ENCODE data around the gene URB1. TPM values are rescaled to one million over a fixed set of nuclear protein-coding genes. Genes with fewer than 3 reads are reported as not detected.

Gene URB1
- total RNA-seq, 1 experiment from 2014 or later, result 18.1 TPM

- DNase-seq (ENCODE audit: low read depth, low spot score) (no peak), ATAC-seq (no peak)
- no TSS peak for BruUV-seq (replicated peaks)
- TF ChIP-seq SIN3A (IDR thresholded peaks at IDR 0.05; ENCODE audit: borderline replicate concordance, insufficient read depth, low read depth, low read length) (no peak), POLR2AphosphoS5 (IDR thresholded peaks at IDR 0.05; ENCODE audit: low read depth, low read length) (no peak), TCF7L2 (IDR thresholded peaks at IDR 0.05; ENCODE audit: low read depth, low read length) (no peak), REST (IDR thresholded peaks at IDR 0.05; ENCODE audit: insufficient read depth in 1 of 2, low read depth in 2 of 2, low read length in 1 of 2) (no peak)
- Histone ChIP-seq H3K9me3 (ENCODE audit: control insufficient read depth, insufficient read depth, low read depth, low read length) (no peaks in the 10 kb centered on the region), H3K27me3 (ENCODE audit: control insufficient read depth, insufficient read depth, low read length) (no peaks in the 10 kb centered on the region), H3K4me1 (ENCODE audit: control insufficient read depth, insufficient read depth, low read length) (no peaks in the 10 kb centered on the region), H3K27ac (ENCODE audit: low read length) (no peak overlapping the region), H3K36me3 (ENCODE audit: control insufficient read depth, insufficient read depth, low read length) (peaks cover 13% of the 10 kb centered on the region), H3K4me3 (ENCODE audit: low read depth in 2 of 2, low read length in 2 of 2) (no peak overlapping the region)
- ChIA-PET CTCF (no interaction called here), POLR2A (no interaction called here)
- intact Hi-C loops (cut with micrococcal nuclease; ENCODE audit: unreplicated experiment), result no loop called here
- in situ Hi-C loops (cut with HindIII; ENCODE audit: low pct_unique_long_range_greater_than_20kb, low sequenced_read_pairs), result no loop called here
Measured at GRCh38 chr21:32364796-32365195, 28.0 kb downstream of the URB1 start.

GRCh38 chr21:32364387-32364786, 28.4 kb downstream of the URB1 start:
- Histone ChIP-seq H3K36me3 (ENCODE audit: control insufficient read depth, insufficient read depth, low read length) (peaks cover 15% of the 10 kb centered on the region), H3K4me1 (ENCODE audit: control insufficient read depth, insufficient read depth, low read length) (no peaks in the 10 kb centered on the region), H3K9me3 (ENCODE audit: control insufficient read depth, insufficient read depth, low read depth, low read length) (no peaks in the 10 kb centered on the region), H3K27ac (ENCODE audit: low read length) (no peak overlapping the region), H3K4me3 (ENCODE audit: low read depth in 2 of 2, low read length in 2 of 2) (no peak overlapping the region), H3K27me3 (ENCODE audit: control insufficient read depth, insufficient read depth, low read length) (no peaks in the 10 kb centered on the region)
- ATAC-seq, result no peak
- ChIA-PET CTCF (no interaction called here), POLR2A (no interaction called here)
- BruUV-seq (replicated peaks), result no TSS peak
- in situ Hi-C loops (cut with HindIII; ENCODE audit: low pct_unique_long_range_greater_than_20kb, low sequenced_read_pairs) (no loop called here), intact Hi-C loops (cut with micrococcal nuclease; ENCODE audit: unreplicated experiment) (no loop called here)
- TF ChIP-seq POLR2AphosphoS5 (IDR thresholded peaks at IDR 0.05; ENCODE audit: low read depth, low read length) (no peak), CTCF (IDR thresholded peaks at IDR 0.05) (no peak), SIN3A (IDR thresholded peaks at IDR 0.05; ENCODE audit: borderline replicate concordance, insufficient read depth, low read depth, low read length) (no peak), TCF7L2 (IDR thresholded peaks at IDR 0.05; ENCODE audit: low read depth, low read length) (no peak), REST (IDR thresholded peaks at IDR 0.05; ENCODE audit: insufficient read depth in 1 of 2, low read depth in 2 of 2, low read length in 1 of 2) (no peak)
- no peak for DNase-seq (ENCODE audit: low read depth, low spot score)
